ENCODE data around the gene LTB.

The LTB gene

GRCh38 chr6:31551371-31551770, 30.9 kb downstream of the LTB start:
- DNase-seq (ENCODE audit: low read depth in 2 of 2): peak in 1 of 2 donors; percentile 45

- DNase-seq (ENCODE audit: low read depth in 2 of 2): no peak
These were observed 33.7 kb downstream of the LTB start for GRCh38 chr6:31548544-31548873.

GRCh38 chr6:31547727-31548543, 34.3 kb downstream of the LTB start:
- no peak for DNase-seq (ENCODE audit: low read depth in 2 of 2)

- DNase-seq (ENCODE audit: low read depth in 2 of 2): peak; percentile 73 to 81
These were observed 35.1 kb downstream of the LTB start, which contains the start of gene NFKBIL1 for GRCh38 chr6:31546958-31547726. NFKBIL1 (plus strand) TSS chr6:31547608; CDS start chr6:31547695, 87 bp downstream.

GRCh38 chr6:31546339-31546957, 35.8 kb downstream of the LTB start, which contains the start of gene ATP6V1G2:
ATP6V1G2 (minus strand) TSS chr6:31546608; CDS start chr6:31546559, 49 bp downstream.
- DNase-seq (ENCODE audit: low read depth in 2 of 2): peak; percentile 64 to 67

- no peak for DNase-seq (ENCODE audit: low read depth in 2 of 2)
These were observed 36.9 kb downstream of the LTB start for GRCh38 chr6:31545291-31545690.

- DNase-seq (ENCODE audit: low read depth in 2 of 2): no peak
These were observed 37.5 kb downstream of the LTB start for GRCh38 chr6:31544676-31545075.

- no peak for DNase-seq (ENCODE audit: low read depth in 2 of 2)
These were observed 38.6 kb downstream of the LTB start for GRCh38 chr6:31543639-31544038.

- DNase-seq (ENCODE audit: low read depth in 2 of 2): peak; percentile 84 to 91
These were observed 40.3 kb downstream of the LTB start, which contains the start of gene DDX39B for GRCh38 chr6:31541658-31542521. DDX39B (minus strand) TSS chr6:31542003; CDS start chr6:31540532, 1,471 bp downstream.

- DNase-seq (ENCODE audit: low read depth in 2 of 2): peak; percentile 20 to 49
These were observed 41.1 kb downstream of the LTB start for GRCh38 chr6:31541059-31541657.

GRCh38 chr6:31540640-31541039, 41.6 kb downstream of the LTB start:
- no peak for DNase-seq (ENCODE audit: low read depth in 2 of 2)

- no peak for DNase-seq (ENCODE audit: low read depth in 2 of 2)
These were observed 43.3 kb downstream of the LTB start for GRCh38 chr6:31538805-31539400.

- DNase-seq (ENCODE audit: low read depth in 2 of 2): no peak
These were observed 46.5 kb downstream of the LTB start for GRCh38 chr6:31535538-31536324.

- no peak for DNase-seq (ENCODE audit: low read depth in 2 of 2)
These were observed 47.6 kb downstream of the LTB start for GRCh38 chr6:31534521-31535040.

GRCh38 chr6:31534011-31534410, 48.2 kb downstream of the LTB start:
- no peak for DNase-seq (ENCODE audit: low read depth in 2 of 2)

GRCh38 chr6:31533455-31533841, 48.8 kb downstream of the LTB start:
- no peak for DNase-seq (ENCODE audit: low read depth in 2 of 2)

GRCh38 chr6:31532644-31533454, 49.4 kb downstream of the LTB start:
- DNase-seq (ENCODE audit: low read depth in 2 of 2): no peak

GRCh38 chr6:31531771-31532643, 50.2 kb downstream of the LTB start:
- DNase-seq (ENCODE audit: low read depth in 2 of 2): no peak

Data from stimulated activated CD8-positive, alpha-beta memory T cell treated with anti-CD3 and anti-CD28 coated beads, Interleukin-2, amount 100 ng/mL, for 1 hour (primary cell).